GM18498 (cell line): ENCODE data around the gene UMAD1.
"Not testable (repeated sequence)": the region's sequence is repeated elsewhere in the genome, so short reads cannot be mapped to it uniquely, and the experiment has no call there.

ENCODE experiments used
- ATAC-seq: cut with Tn5 transposase; IDR thresholded peaks from one replicate; pipeline ENCODE4 v1.9.1; 2021; ENCODE audit warnings: mild to moderate bottlenecking, moderate library complexity; ENCODE audit not compliant: unreplicated experiment

UMAD1 gene

DNA sequence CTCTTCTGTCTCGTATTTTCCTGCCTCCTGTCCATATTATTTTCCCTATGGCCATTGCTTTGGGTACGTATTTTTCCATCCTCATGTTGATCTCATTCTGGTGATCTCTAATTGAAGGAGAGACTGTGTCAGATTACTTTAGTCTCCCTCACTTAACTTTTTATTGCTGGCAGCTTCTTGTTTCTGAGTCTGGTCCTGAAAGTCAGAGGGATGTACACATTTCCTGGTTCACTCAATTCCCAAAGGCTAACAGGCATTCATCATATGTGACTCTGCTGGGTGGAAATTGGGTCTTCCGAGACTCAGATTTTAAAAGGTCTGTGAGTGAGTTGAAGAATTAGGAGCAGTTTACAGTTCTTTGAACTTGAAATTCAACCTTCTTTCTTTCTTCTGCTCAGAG lies 10.9 kb downstream of the UMAD1 start:
- ATAC-seq = no peak

DNA sequence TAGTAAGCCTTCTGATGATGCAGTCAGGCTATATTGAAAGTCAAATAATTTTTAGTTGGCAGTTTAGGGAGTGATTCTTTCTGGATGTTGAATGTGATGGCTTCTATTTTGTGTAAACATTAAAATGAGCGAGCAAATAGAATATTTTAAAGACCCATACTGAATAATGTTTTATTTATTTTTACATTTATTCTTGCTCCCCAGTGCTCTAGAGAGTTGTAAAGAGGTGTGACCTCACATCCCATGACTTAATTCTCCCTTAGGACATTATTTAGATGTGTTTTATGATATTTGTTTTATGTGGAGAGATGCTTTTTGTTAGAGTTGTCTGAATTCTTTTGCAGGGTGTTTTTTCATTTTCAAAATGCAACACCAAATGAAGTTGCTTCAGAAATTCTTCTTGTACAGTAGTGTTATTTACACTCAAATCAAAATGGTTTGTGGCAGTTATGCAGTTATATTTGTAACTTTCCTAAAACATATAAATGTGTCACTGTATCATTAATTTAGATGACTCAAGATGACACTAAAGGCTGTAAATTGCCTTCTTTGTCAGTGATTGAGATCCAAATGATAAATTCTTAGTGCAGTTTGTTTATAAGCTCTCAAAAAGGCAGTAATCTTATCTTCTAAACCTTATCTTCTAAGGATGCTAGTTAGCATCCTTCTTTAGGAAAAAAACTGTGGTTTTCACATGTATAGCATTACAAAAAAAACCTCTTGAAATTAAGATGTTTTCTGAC lies 12.4 kb downstream of the UMAD1 start:
- no peak for ATAC-seq

DNA sequence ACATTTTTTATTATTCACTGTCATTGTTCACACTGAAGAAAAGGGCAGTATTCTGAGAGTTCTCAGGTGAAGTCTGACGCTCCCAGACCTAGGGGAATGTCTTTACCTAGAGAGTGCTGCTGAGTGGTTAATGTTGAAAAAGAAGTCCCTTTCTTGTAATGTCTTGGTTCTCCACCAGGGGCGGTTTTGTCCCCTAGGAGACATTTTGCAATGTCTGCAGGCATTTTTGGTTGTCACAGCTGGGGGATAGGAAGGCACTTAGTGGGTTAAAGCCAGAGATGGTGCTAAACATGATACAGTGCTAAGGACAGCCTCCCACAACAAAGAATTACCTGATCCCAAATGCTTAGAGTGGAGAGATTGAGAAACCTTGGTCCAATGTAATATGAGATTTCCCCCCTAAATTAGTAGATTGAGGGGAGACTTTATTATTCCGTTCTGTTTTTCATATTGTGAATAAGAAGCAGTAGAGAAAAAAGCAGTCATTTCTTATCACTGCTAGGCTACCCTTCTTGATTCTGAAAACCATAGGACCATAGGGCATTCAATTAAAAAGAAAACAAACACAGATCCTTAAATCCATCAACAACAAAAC lies 13.1 kb downstream of the UMAD1 start:
- no peak for ATAC-seq

DNA sequence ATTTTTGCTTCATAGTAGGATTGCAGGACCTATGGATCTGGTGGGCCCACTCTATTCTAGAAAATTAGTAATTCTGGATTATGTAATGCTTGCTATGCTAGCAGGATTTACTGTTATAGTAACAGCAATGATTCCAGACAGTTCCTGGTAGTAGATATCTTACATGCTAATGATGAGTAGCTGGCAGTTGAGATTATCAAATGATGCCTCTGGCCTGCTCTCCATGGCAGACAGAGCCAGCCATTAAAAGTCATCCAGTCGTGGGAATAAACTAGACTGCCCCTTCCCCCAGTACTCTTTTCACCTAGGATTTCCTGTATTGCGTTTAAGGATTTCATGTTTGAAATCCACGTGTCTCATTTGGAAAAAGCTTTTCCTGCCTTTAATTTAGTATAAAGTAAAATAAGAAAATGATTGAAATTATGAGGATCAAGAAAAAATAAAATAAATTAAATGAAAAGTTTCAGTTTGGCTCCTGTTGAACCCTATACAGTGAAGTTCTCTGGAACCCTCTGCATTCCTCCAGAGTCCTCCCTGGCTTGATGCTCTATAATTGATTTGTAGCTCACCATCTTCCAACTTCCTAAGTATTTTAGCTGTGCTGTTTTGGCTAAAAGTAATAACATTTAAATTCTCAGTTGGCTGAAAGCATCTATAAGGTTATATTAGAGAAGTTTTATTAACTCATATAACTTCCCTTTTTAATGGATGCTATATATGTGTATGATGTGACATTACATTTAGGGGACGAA lies 14.6 kb downstream of the UMAD1 start:
- no peak for ATAC-seq

DNA sequence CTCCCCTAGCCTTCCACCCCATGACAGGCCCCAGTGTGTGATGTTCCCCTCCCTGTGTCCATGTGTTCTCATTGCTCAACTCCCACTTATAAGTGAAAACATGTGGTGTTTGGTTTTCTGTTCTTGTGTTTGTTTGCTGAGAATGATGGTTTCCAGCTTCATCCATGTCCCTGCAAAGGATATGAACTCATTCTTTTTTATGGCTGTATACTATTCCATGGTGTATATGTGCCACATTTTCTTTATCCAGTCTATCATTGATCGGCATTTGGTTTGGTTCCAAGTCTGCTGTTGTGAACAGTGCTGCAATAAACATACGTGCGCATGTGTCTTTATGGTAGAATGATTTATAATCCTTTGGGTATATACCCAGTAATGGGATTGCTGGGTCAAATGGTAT lies 15.9 kb downstream of the UMAD1 start:
- not testable (repeated sequence) for ATAC-seq

DNA sequence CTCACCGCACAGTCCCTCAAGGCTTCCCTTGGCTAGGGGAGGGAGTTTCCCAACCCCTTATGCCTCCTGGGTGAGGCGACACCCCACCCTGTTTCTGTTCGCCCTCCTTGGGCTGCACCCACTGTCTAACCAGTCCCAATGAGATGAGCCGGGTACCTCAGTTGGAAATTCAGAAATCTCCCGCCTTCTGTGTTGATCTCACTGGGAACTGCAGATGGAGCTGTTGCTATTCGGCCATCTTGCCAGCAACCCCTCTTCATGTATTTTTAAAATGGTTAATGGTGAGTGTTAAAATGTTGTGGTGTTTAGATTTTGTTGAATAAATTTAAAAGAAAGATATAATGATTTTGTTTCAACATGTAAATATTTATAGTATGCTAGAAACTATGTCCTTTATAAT lies 22.0 kb downstream of the UMAD1 start:
- ATAC-seq = no peak

DNA sequence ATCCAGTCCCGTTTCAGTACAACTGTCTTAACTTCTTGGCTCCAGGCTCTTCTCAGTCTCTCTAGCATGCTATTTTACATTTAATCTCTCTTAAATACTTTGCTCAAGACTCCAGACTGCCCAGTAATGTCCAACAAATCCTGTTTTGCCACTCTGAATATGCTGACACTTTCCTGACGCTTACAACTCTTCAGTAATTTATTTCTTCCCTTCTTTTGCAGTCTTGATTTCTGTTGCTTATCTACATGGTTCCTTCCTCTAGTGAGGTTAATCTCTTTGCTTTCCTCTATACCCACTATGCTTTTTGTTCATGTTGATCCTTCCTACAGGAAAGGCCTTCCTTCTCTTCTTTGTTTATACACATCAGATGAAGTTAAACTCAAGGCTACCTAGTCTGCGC lies 23.7 kb downstream of the UMAD1 start:
- ATAC-seq = no peak

DNA sequence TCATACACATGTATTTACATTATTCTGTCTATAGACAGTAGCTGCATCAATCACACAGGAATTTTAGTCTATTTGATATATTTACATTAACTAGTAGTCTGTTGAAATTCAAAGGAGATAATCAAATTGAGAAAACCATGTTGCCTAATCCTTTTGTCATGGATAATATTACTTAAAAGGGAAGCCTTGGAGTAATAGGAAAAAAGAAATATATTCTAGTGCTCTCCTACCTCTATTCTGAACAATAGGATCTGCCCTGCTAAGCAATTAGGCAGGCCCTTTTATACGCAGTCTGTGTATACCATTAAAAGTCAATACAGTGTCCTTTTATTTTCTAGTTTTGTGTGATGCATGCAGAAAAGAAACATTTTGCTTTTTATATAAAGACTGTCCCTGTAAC lies 24.5 kb downstream of the UMAD1 start:
- ATAC-seq = no peak

DNA sequence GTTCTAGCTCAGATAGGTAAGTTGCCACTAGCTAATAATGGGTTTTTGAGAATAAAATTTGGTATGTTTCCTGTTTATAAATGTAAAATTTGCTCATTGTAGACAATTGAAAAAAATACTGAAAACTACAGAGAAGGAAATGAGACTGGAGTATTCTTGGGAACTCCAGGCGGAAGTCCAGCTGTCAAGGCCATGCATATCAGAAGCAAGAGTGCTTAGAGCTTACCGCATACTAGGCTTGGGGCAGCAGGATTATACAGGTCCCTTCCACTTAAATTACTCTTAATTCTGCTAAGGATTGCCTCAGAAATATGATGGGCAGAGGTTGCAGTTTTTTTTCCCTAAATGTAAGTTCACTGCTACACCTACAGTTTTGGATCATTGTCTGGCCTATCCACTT lies 26.6 kb downstream of the UMAD1 start:
- ATAC-seq = no peak

DNA sequence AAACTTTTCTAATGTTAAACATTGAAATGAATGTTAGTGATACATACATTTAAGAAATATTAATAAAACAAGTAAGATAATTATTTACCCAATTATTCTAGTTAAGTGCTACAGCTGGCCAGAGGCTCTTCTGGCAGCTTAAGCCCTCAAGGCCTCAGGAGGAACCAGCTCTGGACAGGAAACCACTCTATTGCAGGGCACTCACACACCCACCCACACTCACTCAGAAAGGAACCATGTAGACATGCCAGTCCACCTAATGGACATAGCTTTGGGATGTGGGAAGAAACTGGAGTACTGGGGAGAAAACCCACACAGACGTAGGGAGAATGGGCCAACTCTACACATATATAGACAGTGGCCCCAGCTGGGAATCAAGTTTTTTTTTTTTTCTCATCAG lies 28.2 kb downstream of the UMAD1 start:
- ATAC-seq = no peak

DNA sequence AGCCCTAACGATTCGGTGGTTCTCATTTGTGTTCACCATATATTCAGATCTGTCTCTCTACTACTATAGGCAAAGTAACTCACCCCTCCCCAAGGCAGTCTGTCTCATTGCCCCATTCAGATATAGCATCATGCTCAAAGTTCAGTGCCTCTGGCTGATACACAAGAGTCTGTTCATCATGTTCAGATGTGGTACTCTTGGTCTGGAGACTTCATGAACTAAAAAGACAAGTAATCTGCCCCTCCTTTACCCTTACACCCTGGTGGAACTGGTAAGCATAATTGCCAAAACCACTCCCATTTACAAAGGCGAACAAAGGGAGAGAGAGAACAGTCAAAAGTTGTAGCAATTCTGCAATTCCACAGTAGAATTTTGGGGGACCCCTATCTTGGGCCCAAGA lies 29.9 kb downstream of the UMAD1 start:
- ATAC-seq = no peak

DNA sequence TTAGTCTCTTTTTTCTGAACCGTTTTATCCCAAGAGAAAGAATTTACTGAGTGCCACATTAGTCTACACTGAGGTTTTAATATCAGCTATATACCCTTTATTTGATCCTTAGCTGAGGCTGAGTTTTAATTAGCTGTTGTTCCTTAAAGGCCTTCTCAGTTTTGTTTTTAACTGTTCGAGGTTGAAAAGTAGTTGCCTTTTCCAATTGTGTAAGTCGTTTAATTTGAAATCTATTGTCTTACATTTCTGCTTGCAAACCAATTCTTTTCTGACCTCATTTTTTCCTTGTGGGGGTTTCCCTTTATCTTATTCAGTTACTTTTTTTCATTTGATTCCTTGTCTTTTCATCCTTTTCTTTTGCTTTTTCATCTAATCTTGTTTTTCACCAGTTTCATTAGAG lies 30.8 kb downstream of the UMAD1 start:
- no peak for ATAC-seq

DNA sequence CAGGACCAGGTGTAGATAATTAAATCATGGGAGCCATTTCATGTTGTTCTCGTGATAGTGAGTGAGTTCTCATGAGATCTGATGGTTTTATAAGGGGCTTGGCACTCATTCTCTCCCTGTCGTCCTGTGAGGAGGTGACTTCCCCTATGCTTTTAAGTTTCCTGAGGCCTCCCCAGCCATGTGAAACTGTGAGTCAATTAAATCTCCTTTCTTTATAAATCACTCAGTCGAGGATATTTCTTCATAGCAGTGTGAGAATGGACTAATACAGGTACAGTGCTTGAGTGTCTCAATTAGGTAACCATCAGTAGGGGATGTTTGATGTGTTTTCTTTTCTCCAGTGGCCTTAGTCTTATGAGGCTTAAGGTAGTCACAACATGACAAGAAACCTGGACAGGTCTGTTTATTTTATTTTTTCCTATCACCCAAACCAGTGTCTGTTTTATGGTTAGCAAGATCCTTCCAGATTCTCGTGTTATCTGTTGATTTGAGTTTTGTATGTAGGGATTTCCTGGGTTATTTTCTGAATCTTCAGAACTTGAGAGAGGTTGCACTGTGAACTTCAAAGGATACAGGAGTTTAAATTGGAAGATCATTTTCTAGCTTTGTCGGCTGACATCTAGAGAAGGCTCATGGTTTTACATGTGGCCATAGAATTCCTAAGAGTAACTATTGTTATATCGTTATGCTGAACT lies 32.1 kb downstream of the UMAD1 start:
- ATAC-seq = no peak

DNA sequence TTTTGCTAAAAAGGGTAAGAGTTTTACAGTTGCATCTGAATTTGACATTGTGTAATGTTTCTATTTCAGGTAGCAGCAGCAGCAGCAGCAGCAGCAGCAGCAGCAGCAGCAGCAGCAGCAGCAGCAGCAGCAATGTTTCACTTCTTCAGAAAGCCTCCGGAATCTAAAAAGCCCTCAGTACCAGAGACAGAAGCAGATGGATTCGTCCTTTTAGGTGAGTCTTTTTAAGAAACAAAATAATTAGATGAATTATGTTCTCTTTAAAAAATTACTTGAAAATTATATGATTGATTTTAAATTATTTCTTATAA lies 32.6 kb downstream of the UMAD1 start:
- no peak for ATAC-seq

DNA sequence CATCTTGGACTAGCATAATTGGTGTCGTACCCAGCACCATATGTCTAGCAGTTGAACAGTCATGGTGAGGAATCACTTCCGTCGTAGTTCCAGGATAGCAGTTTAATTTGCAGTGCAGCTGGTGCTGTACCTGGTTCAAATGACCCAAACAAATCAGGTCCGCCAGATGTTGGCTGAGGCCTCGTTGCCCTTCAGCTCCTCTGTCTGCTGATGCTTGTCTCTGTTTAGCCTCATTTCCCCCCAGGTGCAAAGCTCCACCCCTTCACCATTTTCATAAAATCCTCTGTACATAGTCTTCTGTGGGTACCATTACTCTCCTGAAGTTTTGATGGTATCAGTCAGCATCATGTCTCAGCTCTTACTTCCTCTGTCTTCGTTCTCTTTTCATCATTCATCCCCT lies 35.1 kb downstream of the UMAD1 start:
- no peak for ATAC-seq

DNA sequence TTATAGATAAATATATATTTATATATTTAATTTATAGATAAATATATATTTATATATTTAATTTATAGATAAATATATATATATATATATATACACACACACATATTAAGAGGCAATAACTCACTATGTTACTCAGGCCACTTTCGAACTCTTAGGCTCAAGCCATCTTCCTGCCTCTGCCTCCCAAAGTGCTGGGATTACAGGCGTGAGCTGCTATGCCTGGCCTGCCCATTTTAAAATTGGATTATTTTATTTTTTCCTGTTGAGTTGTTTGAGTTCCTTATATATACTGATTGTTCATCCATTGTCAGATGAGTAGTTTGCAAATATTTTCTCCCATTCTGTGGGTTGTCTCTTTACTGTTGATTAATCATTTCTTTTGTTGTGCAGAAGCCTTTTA lies 39.1 kb downstream of the UMAD1 start:
- ATAC-seq = not testable (repeated sequence)

DNA sequence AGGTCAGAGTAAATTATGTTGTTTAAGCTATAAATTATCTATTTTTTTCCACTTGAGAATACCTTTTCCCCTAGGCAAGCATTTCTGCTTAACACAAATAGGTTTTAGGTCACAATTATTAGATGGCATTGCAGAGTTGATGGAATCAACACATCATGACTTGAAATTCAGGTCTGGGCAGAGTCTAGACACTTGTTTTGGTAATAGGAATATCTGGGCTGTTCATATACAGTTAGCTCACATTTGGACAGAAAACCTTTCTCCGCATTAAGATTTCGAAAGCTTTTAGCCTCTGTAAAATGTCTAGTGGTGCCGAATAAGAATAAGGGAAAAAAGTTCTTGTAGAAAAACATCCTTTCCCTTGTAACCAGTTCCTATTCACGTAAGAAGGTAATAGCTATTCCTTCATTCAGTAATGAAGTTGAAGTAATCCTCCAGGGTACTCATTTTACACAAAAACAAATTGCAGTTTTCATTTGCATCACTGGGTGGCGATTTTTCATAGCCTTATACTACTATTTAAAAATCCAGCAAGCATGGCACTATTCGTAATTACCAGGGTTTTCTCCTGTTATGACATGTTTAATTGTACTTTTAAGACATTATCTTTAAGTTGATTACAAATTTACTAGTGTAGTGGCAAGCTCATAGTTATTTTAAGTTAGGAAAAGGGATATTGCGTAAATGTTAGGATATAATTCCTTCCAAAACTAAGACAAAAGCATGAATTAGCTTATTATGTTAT lies 40.8 kb downstream of the UMAD1 start:
- ATAC-seq = peak; percentile 82

DNA sequence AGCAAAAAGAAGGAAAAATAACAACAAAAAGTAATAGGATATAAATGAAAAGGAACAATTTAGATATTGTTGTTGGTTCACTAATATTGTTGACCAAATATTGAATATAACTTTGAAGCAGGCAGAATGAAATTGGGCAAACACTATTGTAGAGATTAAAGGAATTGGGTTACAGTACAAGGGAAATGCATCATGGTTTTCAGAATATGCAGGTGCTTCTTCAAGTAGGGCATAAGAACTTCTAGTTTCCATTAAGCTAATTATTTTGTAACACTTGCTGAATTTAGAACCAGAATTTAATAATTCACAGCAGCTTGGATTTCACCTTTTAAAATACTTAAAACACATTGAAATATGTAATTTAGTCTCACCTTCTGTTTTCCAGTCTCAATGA lies 41.4 kb downstream of the UMAD1 start:
- no peak for ATAC-seq

DNA sequence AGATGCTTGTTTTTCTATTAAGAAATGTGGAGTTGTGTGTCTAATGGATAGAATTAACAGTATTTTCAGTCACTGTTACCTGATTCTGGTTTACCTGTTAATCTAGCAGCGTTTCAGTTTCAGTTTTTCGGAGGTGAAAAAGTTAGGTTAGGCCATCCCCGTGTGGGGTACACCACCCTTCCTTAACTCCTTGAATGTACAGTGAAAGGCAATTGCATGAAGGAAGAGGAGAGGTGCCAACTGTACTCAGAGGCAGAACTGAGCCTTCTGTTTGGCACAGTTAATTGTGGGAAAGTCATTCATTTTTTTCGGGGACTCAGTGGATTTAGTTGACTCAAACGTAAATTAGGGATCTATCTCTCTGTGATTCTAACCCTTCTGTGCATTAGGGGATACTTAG lies 42.3 kb downstream of the UMAD1 start:
- ATAC-seq = no peak

DNA sequence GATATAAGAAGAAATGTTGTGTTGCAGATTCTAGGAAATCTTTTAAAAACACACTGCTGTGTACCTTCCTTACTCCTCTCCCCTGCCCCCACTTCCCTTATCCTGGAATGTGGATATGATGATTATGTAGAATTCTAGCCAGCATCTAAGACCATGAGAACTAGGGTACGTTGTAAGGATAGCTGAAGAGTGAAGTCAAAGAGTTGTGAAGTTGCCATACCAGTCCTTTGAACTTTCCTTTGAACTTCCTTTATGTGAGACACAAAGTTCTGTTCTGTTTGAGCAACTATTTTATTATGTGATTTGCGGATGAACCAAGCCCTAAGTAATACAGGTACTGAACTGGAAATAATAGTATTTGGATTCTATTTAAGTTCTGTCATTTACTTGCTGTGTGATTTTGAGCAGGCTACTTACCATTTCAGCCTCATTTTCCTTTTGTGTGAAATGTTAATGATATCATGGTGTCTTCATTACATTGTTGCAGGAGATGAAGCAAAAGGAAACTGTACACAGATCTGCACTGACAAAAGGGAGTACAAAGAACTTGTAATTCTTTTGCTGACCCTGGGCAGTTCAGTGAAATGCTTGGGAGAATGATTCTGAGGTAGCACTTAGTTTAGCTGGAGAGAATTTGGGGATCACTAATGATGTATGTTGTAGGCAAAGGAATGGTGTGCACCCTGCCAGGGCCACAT lies 46.4 kb downstream of the UMAD1 start:
- ATAC-seq = no peak

DNA sequence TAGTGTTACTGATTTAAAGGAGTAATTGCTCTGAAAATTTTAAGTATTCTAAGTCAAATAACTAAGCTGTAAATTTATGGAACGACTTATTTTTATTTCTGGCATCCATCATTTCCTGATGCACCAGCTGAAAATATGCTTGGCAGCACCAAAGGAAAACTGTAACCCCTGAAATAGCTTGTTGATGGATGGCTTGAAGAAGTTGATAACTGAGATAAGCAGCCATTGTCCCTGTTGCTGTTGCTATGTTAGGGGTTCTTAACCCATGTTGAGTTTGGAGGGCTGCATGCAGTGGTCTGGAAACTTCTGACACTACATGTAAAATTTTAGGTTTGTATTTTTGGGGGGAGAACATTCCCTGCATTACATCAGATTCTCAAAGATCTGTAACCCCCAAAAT lies 47.2 kb downstream of the UMAD1 start:
- ATAC-seq = no peak
